Body of pancreas (tissue), 4 donors: Measurements from ENCODE around the gene TMEM201.

Experiments used
- CTCF ChIP-seq, 7 experiments: fragments of 450-650 bp in 4 of 7; fragments of 200-600 bp in 3 of 7; sonication (generic) in 3 of 7; IDR thresholded peaks; one replicate each; pipeline ENCODE4 v1.5.1; 2016 to 2019; ENCODE audit warnings: antibody characterized with exemption in 7 of 7
- POLR2A ChIP-seq, 3 donors: fragments of 450-650 bp; IDR thresholded peaks; one replicate each; pipeline ENCODE4 v1.6.1; 2016; ENCODE audit warnings: antibody characterized with exemption in 3 of 3, mild to moderate bottlenecking in 2 of 3

- TF ChIP-seq CTCF (IDR thresholded peaks at IDR 0.05) (no peak), POLR2A (IDR thresholded peaks at IDR 0.05) (no peak)
These were observed 68.9 kb downstream of the TMEM201 start for GRCh38 chr1:9657521-9658032.
